ENCODE measurements around the gene SMYD3.

SMYD3 gene

GRCh38 chr1:246065592-246065991 lies 441.5 kb downstream of the SMYD3 start:
- DNase-seq (ENCODE audit: extremely low read depth, insufficient read length): no peak
- H3K36me3 ChIP-seq (ENCODE audit: control insufficient read depth, insufficient read depth, low read length): no peaks in the 10 kb centered on the region
- TF ChIP-seq, protein P1, sequence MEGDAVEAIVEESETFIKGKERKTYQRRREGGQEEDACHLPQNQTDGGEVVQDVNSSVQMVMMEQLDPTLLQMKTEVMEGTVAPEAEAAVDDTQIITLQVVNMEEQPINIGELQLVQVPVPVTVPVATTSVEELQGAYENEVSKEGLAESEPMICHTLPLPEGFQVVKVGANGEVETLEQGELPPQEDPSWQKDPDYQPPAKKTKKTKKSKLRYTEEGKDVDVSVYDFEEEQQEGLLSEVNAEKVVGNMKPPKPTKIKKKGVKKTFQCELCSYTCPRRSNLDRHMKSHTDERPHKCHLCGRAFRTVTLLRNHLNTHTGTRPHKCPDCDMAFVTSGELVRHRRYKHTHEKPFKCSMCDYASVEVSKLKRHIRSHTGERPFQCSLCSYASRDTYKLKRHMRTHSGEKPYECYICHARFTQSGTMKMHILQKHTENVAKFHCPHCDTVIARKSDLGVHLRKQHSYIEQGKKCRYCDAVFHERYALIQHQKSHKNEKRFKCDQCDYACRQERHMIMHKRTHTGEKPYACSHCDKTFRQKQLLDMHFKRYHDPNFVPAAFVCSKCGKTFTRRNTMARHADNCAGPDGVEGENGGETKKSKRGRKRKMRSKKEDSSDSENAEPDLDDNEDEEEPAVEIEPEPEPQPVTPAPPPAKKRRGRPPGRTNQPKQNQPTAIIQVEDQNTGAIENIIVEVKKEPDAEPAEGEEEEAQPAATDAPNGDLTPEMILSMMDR (IDR thresholded peaks at IDR 0.05; ENCODE audit: insufficient read depth, low read length, poor library complexity, severe bottlenecking): no peak
- no peaks in the 10 kb centered on the region for H3K27me3 ChIP-seq (replicated peaks; ENCODE audit: control insufficient read depth, insufficient read depth, low read length)
- H3K4me3 ChIP-seq (replicated peaks; ENCODE audit: low read depth, low read length): no peak overlapping the region

DNA sequence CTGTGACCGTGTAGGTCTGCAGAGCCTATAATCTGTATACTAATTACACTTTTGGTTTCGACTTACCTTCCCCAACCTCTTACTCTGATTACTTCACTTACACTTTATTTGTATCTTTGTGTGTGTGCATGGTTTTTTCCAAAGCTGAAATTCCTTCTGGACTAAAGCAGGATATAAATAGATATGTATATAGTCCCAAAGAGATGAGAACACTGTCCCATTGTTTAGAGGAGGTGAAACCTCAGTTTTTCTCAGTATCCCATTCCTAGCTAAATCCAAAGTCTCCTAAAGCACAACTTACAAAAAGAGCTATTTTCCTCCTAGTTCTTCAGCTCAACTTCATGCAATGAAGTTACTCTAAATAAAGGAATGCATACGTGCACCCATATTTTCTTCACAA lies 442.2 kb downstream of the SMYD3 start:
- Histone ChIP-seq H3K36me3 (ENCODE audit: control insufficient read depth, insufficient read depth, low read length) (no peaks in the 10 kb centered on the region), H3K27me3 (replicated peaks; ENCODE audit: control insufficient read depth, insufficient read depth, low read length) (no peaks in the 10 kb centered on the region), H3K4me3 (replicated peaks; ENCODE audit: low read depth, low read length) (no peak overlapping the region)
- TF ChIP-seq, protein P1 (IDR thresholded peaks at IDR 0.05; ENCODE audit: insufficient read depth, low read length, poor library complexity, severe bottlenecking): no peak
- DNase-seq (ENCODE audit: extremely low read depth, insufficient read length): no peak

DNA sequence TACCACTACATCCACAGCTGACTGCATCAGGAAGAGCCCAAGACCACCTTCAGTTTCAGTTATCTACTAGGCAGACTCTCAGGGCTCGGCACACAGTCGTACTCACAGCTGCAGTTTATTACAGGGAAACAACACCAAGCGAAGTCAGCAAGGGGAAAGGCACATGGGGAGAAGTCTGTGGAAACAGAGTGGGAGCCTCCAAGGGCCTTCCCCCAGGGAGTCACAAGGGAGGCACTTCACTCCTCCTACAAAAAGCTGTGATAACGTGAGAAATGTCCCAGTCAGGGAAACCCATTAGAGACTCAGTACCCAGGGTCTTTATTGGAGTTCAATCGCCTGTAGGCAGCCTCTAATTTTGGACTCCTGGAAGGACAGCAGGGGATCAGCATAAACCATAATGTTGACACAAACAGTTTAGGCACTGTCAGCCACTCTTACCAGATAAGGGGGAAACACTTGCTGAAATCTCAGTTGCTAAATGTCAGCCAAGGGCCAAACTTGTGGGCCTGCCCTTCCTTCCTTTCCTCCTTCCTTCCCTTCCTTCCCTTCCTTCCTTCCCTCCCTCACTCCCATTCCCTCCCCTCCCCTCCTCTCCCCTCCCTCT lies 444.0 kb downstream of the SMYD3 start:
- no peaks in the 10 kb centered on the region for H3K36me3 ChIP-seq (ENCODE audit: control insufficient read depth, insufficient read depth, low read length)
- TF ChIP-seq, protein P1 (IDR thresholded peaks at IDR 0.05; ENCODE audit: insufficient read depth, low read length, poor library complexity, severe bottlenecking): no peak
- DNase-seq (ENCODE audit: extremely low read depth, insufficient read length): no peak
- no peaks in the 10 kb centered on the region for H3K27me3 ChIP-seq (replicated peaks; ENCODE audit: control insufficient read depth, insufficient read depth, low read length)
- H3K4me3 ChIP-seq (replicated peaks; ENCODE audit: low read depth, low read length): no peak overlapping the region

- H3K4me3 ChIP-seq (replicated peaks; ENCODE audit: low read depth, low read length): no peak overlapping the region
- H3K36me3 ChIP-seq (ENCODE audit: control insufficient read depth, insufficient read depth, low read length): no peaks in the 10 kb centered on the region
- TF ChIP-seq, protein P1 (IDR thresholded peaks at IDR 0.05; ENCODE audit: insufficient read depth, low read length, poor library complexity, severe bottlenecking): no peak
- DNase-seq (ENCODE audit: extremely low read depth, insufficient read length): no peak
- H3K27me3 ChIP-seq (replicated peaks; ENCODE audit: control insufficient read depth, insufficient read depth, low read length): no peaks in the 10 kb centered on the region
Measured at GRCh38 chr1:246058466-246058865, 448.6 kb downstream of the SMYD3 start.

DNA sequence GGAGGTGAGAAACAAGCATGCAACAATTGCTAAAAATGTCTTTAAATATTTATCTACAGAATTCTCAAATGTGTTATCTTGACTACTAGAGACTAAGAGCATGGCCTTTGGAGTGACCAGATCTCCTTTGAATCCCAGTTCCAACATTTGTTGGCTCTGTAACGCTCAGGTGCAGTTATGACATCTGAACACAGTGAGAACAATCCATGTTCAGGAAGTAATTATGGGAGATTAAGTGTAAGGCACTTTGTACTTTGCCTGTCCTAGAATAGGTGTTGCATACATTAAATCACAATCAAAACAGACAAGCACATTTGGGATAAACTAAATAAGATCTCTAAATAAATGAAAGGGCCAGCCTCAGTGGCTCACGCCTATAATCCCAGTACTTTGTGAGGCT lies 454.5 kb downstream of the SMYD3 start:
- Histone ChIP-seq H3K4me3 (replicated peaks; ENCODE audit: low read depth, low read length) (no peak overlapping the region), H3K36me3 (ENCODE audit: control insufficient read depth, insufficient read depth, low read length) (no peaks in the 10 kb centered on the region), H3K27me3 (replicated peaks; ENCODE audit: control insufficient read depth, insufficient read depth, low read length) (no peaks in the 10 kb centered on the region)
- TF ChIP-seq, protein P1 (IDR thresholded peaks at IDR 0.05; ENCODE audit: insufficient read depth, low read length, poor library complexity, severe bottlenecking): no peak
- no peak for DNase-seq (ENCODE audit: extremely low read depth, insufficient read length)

Measured in GM06990 (cell line).